Vagina (tissue), 2 donors: ENCODE data around the gene PDX1. TPM values are rescaled to one million over a fixed set of nuclear protein-coding genes. Genes with fewer than 3 reads are reported as not detected.

Experiments used
- DNase-seq, 2 donors: peaks; one replicate each; pipeline ENCODE4 v3.0.0-alpha.2; 2017; ENCODE audit errors: extremely low spot score in 2 of 2
- H3K27ac ChIP-seq: fragments of 200-600 bp; sonication (generic); one replicate; pipeline ENCODE4 v1.5.1; 2019
- H3K27me3 ChIP-seq: fragments of 200-600 bp; sonication (generic); one replicate; pipeline ENCODE4 v1.5.1; 2019
- H3K36me3 ChIP-seq, 2 donors: fragments of 200-600 bp; sonication (generic); one replicate each; pipeline ENCODE4 v1.5.1; 2017 to 2019
- H3K4me1 ChIP-seq: fragments of 200-600 bp; sonication (generic); one replicate; pipeline ENCODE4 v1.5.1; 2019
- H3K4me3 ChIP-seq, 2 donors: fragments of 200-600 bp; sonication (generic); 1 replicate in 1 of 2; 2 replicates in 1 of 2; pipeline ENCODE4 v1.5.1; 2016 to 2019
- H3K9me3 ChIP-seq: fragments of 200-600 bp; sonication (generic); one replicate; pipeline ENCODE4 v1.5.1; 2019
- CTCF ChIP-seq, 3 experiments: fragments of 450-650 bp in 2 of 3; fragments of 200-600 bp in 1 of 3; sonication (generic) in 1 of 3; IDR thresholded peaks; one replicate each; pipeline ENCODE4 v1.5.1; 2017 to 2019; ENCODE audit warnings: antibody characterized with exemption in 3 of 3, mild to moderate bottlenecking in 2 of 3, moderate library complexity in 2 of 3
- POLR2A ChIP-seq, 2 donors: fragments of 450-650 bp; IDR thresholded peaks; one replicate each; pipeline ENCODE4 v1.6.1; 2017; ENCODE audit warnings: antibody characterized with exemption in 2 of 2, mild to moderate bottlenecking in 2 of 2, moderate library complexity in 2 of 2
- POLR2AphosphoS5 ChIP-seq, 2 donors: sonication (generic); formaldehyde crosslinking; IDR thresholded peaks; one replicate each; pipeline ENCODE4 v1.9.0; 2017; ENCODE audit warnings: antibody characterized with exemption in 2 of 2, mild to moderate bottlenecking in 2 of 2, low read depth in 1 of 2; ENCODE audit not compliant: insufficient read depth in 1 of 2
- intact Hi-C: fragments of 100-400 bp; cut with DNase I; formaldehyde crosslinking; loops from one replicate; pipeline ENCODE4 v1.15.1; 2023
- total RNA-seq: library from RNA; depleted of rRNA; stranded (reverse); fragments of >200 nt; gene quantifications from one replicate; pipeline ENCODE4 v1.2.3, GENCODE V29; 2016

Gene PDX1
- total RNA-seq, 1 donor from 2014 or later: not detected

GRCh38 chr13:27965740-27966640 is 46.2 kb downstream of the PDX1 start:
- Histone ChIP-seq H3K27ac (no peak overlapping the region), H3K27me3 (peaks cover 10% of the 10 kb centered on the region), H3K4me1 (peaks cover 25% of the 10 kb centered on the region), H3K4me3 (no peak overlapping the region), H3K9me3 (no peaks in the 10 kb centered on the region), H3K36me3 (no peaks in the 10 kb centered on the region)
- no peak for DNase-seq
- TF ChIP-seq POLR2AphosphoS5 (IDR thresholded peaks at IDR 0.05; ENCODE audit: insufficient read depth in 1 of 2, low read depth in 1 of 2) (no peak), CTCF (IDR thresholded peaks at IDR 0.05) (no peak), POLR2A (IDR thresholded peaks at IDR 0.05) (no peak)
- intact Hi-C loops: no loop called here

- H3K4me1 ChIP-seq: peaks cover 23% of the 10 kb centered on the region
- H3K36me3 ChIP-seq: no peaks in the 10 kb centered on the region
- H3K4me3 ChIP-seq: no peak overlapping the region
- H3K9me3 ChIP-seq: no peaks in the 10 kb centered on the region
- H3K27ac ChIP-seq: no peak overlapping the region
- peaks cover 10% of the 10 kb centered on the region for H3K27me3 ChIP-seq
- no peak for DNase-seq
- TF ChIP-seq POLR2AphosphoS5 (IDR thresholded peaks at IDR 0.05; ENCODE audit: insufficient read depth in 1 of 2, low read depth in 1 of 2) (no peak), CTCF (IDR thresholded peaks at IDR 0.05) (no peak), POLR2A (IDR thresholded peaks at IDR 0.05) (no peak)
- intact Hi-C loops: no loop called here
These were observed 46.9 kb downstream of the PDX1 start for GRCh38 chr13:27966641-27967202.

- intact Hi-C loops: no loop called here
- peaks cover 10% of the 10 kb centered on the region for H3K27me3 ChIP-seq
- DNase-seq: no peak
These were observed 47.5 kb downstream of the PDX1 start for GRCh38 chr13:27967203-27967735.

GRCh38 chr13:27967736-27968315 is 48.0 kb downstream of the PDX1 start:
- no peak for DNase-seq
- H3K4me1 ChIP-seq: peaks cover 23% of the 10 kb centered on the region
- no peaks in the 10 kb centered on the region for H3K36me3 ChIP-seq

More at GRCh38 chr13:27967203-27967735, 47.5 kb downstream of the PDX1 start:
- no peak overlapping the region for H3K27ac ChIP-seq
- H3K4me3 ChIP-seq: no peak overlapping the region
- TF ChIP-seq POLR2A (IDR thresholded peaks at IDR 0.05) (no peak), CTCF (IDR thresholded peaks at IDR 0.05) (no peak), POLR2AphosphoS5 (IDR thresholded peaks at IDR 0.05; ENCODE audit: insufficient read depth in 1 of 2, low read depth in 1 of 2) (no peak)
- peaks cover 23% of the 10 kb centered on the region for H3K4me1 ChIP-seq
- H3K36me3 ChIP-seq: no peaks in the 10 kb centered on the region
- no peaks in the 10 kb centered on the region for H3K9me3 ChIP-seq

More at GRCh38 chr13:27967736-27968315, 48.0 kb downstream of the PDX1 start:
- intact Hi-C loops: no loop called here
- peaks cover 10% of the 10 kb centered on the region for H3K27me3 ChIP-seq
- no peak overlapping the region for H3K4me3 ChIP-seq
- no peak overlapping the region for H3K27ac ChIP-seq
- TF ChIP-seq POLR2AphosphoS5 (IDR thresholded peaks at IDR 0.05; ENCODE audit: insufficient read depth in 1 of 2, low read depth in 1 of 2) (no peak), CTCF (IDR thresholded peaks at IDR 0.05) (no peak), POLR2A (IDR thresholded peaks at IDR 0.05) (no peak)
- H3K9me3 ChIP-seq: no peaks in the 10 kb centered on the region
